GM13976 (cell line): ENCODE data around the gene PIK3IP1.
"Not testable (repeated sequence)": the region's sequence is repeated elsewhere in the genome, so short reads cannot be mapped to it uniquely, and the experiment has no call there.

ENCODE experiments used
- DNase-seq: peaks from one replicate; pipeline ENCODE4 v3.0.0; 2012; ENCODE audit warnings: low spot score
- CTCF ChIP-seq: IDR thresholded peaks from 2 replicates; pipeline ENCODE4 v1.5.1; 2012; ENCODE audit warnings: borderline replicate concordance, mild to moderate bottlenecking; ENCODE audit not compliant: insufficient read depth; ENCODE audit errors: extremely low read depth, missing control alignments, control extremely low read depth
- in situ Hi-C: fragments of 300-500 bp; cut with MboI; formaldehyde crosslinking; loops from one replicate; pipeline ENCODE4 v1.12.0; 2022; ENCODE audit warnings: low sequenced_read_pairs, mixed read lengths, inconsistent platforms; ENCODE audit not compliant: unreplicated experiment

The PIK3IP1 gene

GRCh38 chr22:31244046-31244942, 48.0 kb downstream of the PIK3IP1 start:
- TF ChIP-seq CTCF = no peak
- in situ Hi-C loops = no loop called here
- no peak for DNase-seq

DNA sequence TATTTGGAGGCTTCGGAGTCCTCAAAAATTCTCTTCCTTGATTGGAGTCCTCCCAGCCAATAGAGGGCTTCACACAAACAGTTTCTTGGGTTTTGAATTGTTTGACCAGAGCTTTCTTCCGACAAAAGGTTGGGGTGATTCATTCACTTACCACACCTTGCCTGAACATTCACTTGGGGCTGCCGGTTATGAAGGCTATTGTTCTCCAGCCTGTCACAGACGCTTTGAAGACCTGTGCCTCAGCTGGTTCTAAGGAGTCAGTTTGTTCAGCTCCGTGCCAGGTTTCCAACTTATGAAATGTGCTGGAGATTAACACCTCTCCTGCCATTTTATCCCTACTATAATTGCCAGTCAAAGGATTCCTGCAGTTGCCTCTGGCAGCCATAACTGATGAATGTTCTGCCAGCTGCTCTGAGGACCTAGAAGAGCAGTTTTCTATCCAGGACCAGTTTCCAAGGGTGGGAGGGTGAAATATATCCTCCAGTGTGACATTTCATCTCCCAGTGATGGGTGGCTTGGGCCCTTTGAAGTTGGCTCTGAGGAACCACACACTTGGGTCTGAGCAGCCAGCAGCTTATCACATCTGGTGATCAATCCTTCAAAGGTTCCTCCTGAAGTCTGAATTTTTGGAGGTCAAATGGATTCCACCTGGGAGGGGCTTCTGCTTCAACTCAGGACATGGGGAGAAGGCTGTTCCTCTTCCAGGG, 48.8 kb downstream of the PIK3IP1 start:
- no peak for TF ChIP-seq CTCF
- in situ Hi-C loops = no loop called here
- no peak for DNase-seq

- TF ChIP-seq CTCF = no peak
- in situ Hi-C loops = no loop called here
Measured at GRCh38 chr22:31241936-31242335, 50.4 kb downstream of the PIK3IP1 start.

DNA sequence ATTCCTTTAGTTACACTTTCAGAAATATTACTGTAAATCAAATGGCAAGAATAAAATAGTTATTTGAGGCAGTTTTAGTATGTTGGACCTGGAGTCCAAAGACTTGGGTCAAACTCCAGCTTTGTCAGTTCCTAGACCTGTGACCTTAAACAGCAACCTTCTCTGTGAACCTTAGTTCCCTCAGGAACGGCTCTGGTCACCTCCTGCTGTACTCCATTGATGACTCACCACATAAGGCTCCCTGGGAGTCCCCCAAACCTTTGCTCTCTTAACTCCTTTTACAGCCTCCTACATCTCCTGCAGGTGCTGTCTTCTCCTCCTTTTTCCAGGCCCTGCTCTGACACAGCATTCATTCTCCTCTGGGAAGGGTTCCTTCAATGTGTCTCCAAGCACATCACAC, 51.1 kb downstream of the PIK3IP1 start:
- no peak for DNase-seq
- TF ChIP-seq CTCF = no peak
- in situ Hi-C loops = no loop called here

More at GRCh38 chr22:31241936-31242335, 50.4 kb downstream of the PIK3IP1 start:
- DNase-seq = no peak

DNA sequence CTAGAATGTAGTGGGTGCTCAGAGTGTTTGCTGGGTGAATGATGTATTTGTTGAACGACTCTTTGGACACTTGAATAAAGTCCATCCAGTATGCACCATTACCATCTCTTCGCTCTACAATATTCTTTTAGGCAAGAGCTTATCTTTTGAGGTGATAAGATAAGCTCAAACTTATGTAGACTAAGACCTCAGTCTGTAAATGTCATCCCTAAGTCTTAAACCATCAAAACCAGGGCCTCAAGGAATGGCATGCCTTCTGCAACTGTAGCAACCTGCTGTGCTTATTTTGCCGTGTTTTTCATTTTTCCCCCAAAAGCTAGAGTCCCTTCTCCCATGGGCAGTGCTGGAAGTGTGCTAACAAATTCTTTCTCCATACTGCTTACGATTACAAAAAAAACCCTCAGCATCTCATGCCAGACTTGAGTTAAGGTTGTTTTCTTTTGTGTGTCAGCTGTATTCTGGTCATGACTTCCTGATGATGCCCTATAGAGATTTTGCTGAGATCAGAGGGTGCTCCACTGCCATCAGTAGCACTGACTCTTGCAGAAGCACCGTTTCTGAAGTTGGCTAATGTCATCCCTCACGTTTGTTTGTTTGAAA, 52.4 kb downstream of the PIK3IP1 start:
- no peak for TF ChIP-seq CTCF
- DNase-seq = no peak
- in situ Hi-C loops = no loop called here

- in situ Hi-C loops = no loop called here
- TF ChIP-seq CTCF = no peak
- peak; percentile 50 for DNase-seq
Measured at GRCh38 chr22:31238057-31238456, 54.2 kb downstream of the PIK3IP1 start.

DNA sequence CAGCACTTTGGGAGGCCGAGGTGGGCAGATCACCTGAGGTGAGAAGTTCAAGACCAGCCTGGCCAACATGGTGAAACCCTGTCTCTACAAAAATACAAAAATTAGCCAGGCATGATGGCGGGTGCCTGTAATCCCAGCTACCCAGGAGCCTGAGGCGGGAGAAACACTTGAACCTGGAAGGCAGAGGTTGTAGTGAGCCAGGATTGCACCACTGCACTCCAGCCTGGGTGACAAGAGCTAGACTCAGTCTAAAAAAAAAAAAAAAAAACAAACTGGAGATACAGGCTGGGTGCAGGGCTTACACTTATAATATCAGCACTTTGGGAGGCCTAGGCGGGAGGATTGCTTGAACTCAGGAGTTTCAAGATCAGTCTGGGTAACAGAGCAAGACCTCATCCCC, 56.2 kb downstream of the PIK3IP1 start:
- in situ Hi-C loops, DNase-seq: not testable (repeated sequence)
